Mononuclear cell (primary cell): Measurements from ENCODE around the gene UBE2E1. TPM values are rescaled to one million over a fixed set of nuclear protein-coding genes. Genes with fewer than 3 reads are reported as not detected.
"Not testable (repeated sequence)": the region's sequence is repeated elsewhere in the genome, so short reads cannot be mapped to it uniquely, and the experiment has no call there.

Experiments
- H3K27me3 ChIP-seq: 2 replicates; pipeline ENCODE4 v1.6.0; 2011; ENCODE audit warnings: low read length, control low read depth; ENCODE audit not compliant: insufficient read depth
- H3K4me1 ChIP-seq: 2 replicates; pipeline ENCODE4 v1.5.1; 2011; ENCODE audit warnings: mild to moderate bottlenecking, low read length, control low read depth; ENCODE audit not compliant: insufficient read depth
- H3K4me3 ChIP-seq: 2 replicates; pipeline ENCODE4 v1.5.1; 2011; ENCODE audit warnings: mild to moderate bottlenecking, low read length, moderate library complexity
- H3K9me3 ChIP-seq: 2 replicates; pipeline ENCODE4 v1.5.1; 2011; ENCODE audit warnings: low read depth, mild to moderate bottlenecking, control low read depth, low read length
- total RNA-seq: library from RNA; depleted of rRNA; stranded (reverse); fragments of >200 nt; gene quantifications from one replicate; pipeline ENCODE4 v1.2.3, GENCODE V29; 2012

UBE2E1 gene
- total RNA-seq, 1 donor = 113 TPM

GRCh38 chr3:23870663-23871043 lies 64.9 kb downstream of the UBE2E1 start:
- not testable (repeated sequence) for H3K9me3 ChIP-seq, H3K27me3 ChIP-seq, H3K4me1 ChIP-seq, H3K4me3 ChIP-seq

- not testable (repeated sequence) for H3K27me3 ChIP-seq, H3K4me3 ChIP-seq, H3K4me1 ChIP-seq, H3K9me3 ChIP-seq
These were observed 65.6 kb downstream of the UBE2E1 start for GRCh38 chr3:23871361-23871760.

- H3K9me3 ChIP-seq = no peaks in the 10 kb centered on the region
- H3K4me3 ChIP-seq = no peak overlapping the region
- H3K27me3 ChIP-seq = no peaks in the 10 kb centered on the region
- H3K4me1 ChIP-seq = peaks cover 8% of the 10 kb centered on the region
These were observed 66.6 kb downstream of the UBE2E1 start for GRCh38 chr3:23872330-23872729.

GRCh38 chr3:23873941-23874340 lies 68.2 kb downstream of the UBE2E1 start:
- peaks cover 11% of the 10 kb centered on the region for H3K4me1 ChIP-seq
- H3K4me3 ChIP-seq = no peak overlapping the region
- H3K27me3 ChIP-seq = no peaks in the 10 kb centered on the region
- H3K9me3 ChIP-seq = no peaks in the 10 kb centered on the region

- Histone ChIP-seq H3K4me1 (peaks cover 11% of the 10 kb centered on the region), H3K4me3 (no peak overlapping the region), H3K27me3 (no peaks in the 10 kb centered on the region), H3K9me3 (no peaks in the 10 kb centered on the region)
These were observed 68.8 kb downstream of the UBE2E1 start for GRCh38 chr3:23874359-23875112.

- Histone ChIP-seq H3K4me1 (peaks cover 11% of the 10 kb centered on the region), H3K27me3 (no peaks in the 10 kb centered on the region), H3K4me3 (no peak overlapping the region), H3K9me3 (no peaks in the 10 kb centered on the region)
These were observed 69.5 kb downstream of the UBE2E1 start for GRCh38 chr3:23875113-23875725.

- H3K9me3 ChIP-seq = no peaks in the 10 kb centered on the region
These were observed 71.2 kb downstream of the UBE2E1 start for GRCh38 chr3:23876923-23877322.

GRCh38 chr3:23877329-23877980 lies 71.7 kb downstream of the UBE2E1 start:
- H3K4me3 ChIP-seq = no peak overlapping the region
- H3K9me3 ChIP-seq = no peaks in the 10 kb centered on the region
- H3K4me1 ChIP-seq = peaks cover 11% of the 10 kb centered on the region
- H3K27me3 ChIP-seq = no peaks in the 10 kb centered on the region

More at GRCh38 chr3:23876923-23877322, 71.2 kb downstream of the UBE2E1 start:
- H3K27me3 ChIP-seq = no peaks in the 10 kb centered on the region
- H3K4me3 ChIP-seq = no peak overlapping the region
- H3K4me1 ChIP-seq = peaks cover 11% of the 10 kb centered on the region

- Histone ChIP-seq H3K27me3 (no peaks in the 10 kb centered on the region), H3K4me3 (no peak overlapping the region), H3K4me1 (peaks cover 11% of the 10 kb centered on the region), H3K9me3 (no peaks in the 10 kb centered on the region)
These were observed 73.7 kb downstream of the UBE2E1 start for GRCh38 chr3:23879485-23879884.

- H3K27me3 ChIP-seq = no peaks in the 10 kb centered on the region
- H3K4me1 ChIP-seq = peaks cover 11% of the 10 kb centered on the region
- no peak overlapping the region for H3K4me3 ChIP-seq
- H3K9me3 ChIP-seq = no peaks in the 10 kb centered on the region
These were observed 75.1 kb downstream of the UBE2E1 start for GRCh38 chr3:23880703-23881339.

- not testable (repeated sequence) for H3K4me1 ChIP-seq, H3K27me3 ChIP-seq, H3K9me3 ChIP-seq, H3K4me3 ChIP-seq
These were observed 76.2 kb downstream of the UBE2E1 start for GRCh38 chr3:23881993-23882392.

GRCh38 chr3:23882487-23882918 lies 76.7 kb downstream of the UBE2E1 start:
- no peaks in the 10 kb centered on the region for H3K9me3 ChIP-seq
- H3K4me3 ChIP-seq = no peak overlapping the region
- no peaks in the 10 kb centered on the region for H3K27me3 ChIP-seq
- H3K4me1 ChIP-seq = peaks cover 2% of the 10 kb centered on the region

GRCh38 chr3:23884481-23884880 lies 78.7 kb downstream of the UBE2E1 start:
- H3K9me3 ChIP-seq = no peaks in the 10 kb centered on the region
- no peaks in the 10 kb centered on the region for H3K27me3 ChIP-seq
- no peak overlapping the region for H3K4me3 ChIP-seq
- H3K4me1 ChIP-seq = no peaks in the 10 kb centered on the region

GRCh38 chr3:23885210-23885609 lies 79.5 kb downstream of the UBE2E1 start:
- Histone ChIP-seq H3K9me3 (no peaks in the 10 kb centered on the region), H3K4me1 (no peaks in the 10 kb centered on the region), H3K4me3 (no peak overlapping the region), H3K27me3 (no peaks in the 10 kb centered on the region)

GRCh38 chr3:23886311-23886710 lies 80.6 kb downstream of the UBE2E1 start:
- no peaks in the 10 kb centered on the region for H3K9me3 ChIP-seq
- no peak overlapping the region for H3K4me3 ChIP-seq
- H3K4me1 ChIP-seq = no peaks in the 10 kb centered on the region
- H3K27me3 ChIP-seq = no peaks in the 10 kb centered on the region
